PC-3 (cell line): Measurements from ENCODE around the gene CLEC11A.

Experiments used
- CTCF ChIP-seq: fragments of 300-600 bp; sonication (generic); conservative IDR thresholded peaks from 2 replicates; pipeline ENCODE4 v1.5.1; 2017; ENCODE audit warnings: antibody characterized with exemption, low read depth, mild to moderate bottlenecking, low read length
- EZH2 ChIP-seq: fragments of 300-600 bp; sonication (generic); IDR thresholded peaks from one replicate; pipeline ENCODE4 v1.6.1; 2017; ENCODE audit warnings: antibody characterized with exemption, mild to moderate bottlenecking, low read length; ENCODE audit not compliant: unreplicated experiment

GRCh38 chr19:50719119-50719435 lies 4.1 kb upstream of the CLEC11A start:
- TF ChIP-seq CTCF (no peak), EZH2 (no peak)
